Epithelial cell of alveolus of lung (primary cell): ENCODE results near the gene CSNK1A1L. TPM values are rescaled to one million over a fixed set of nuclear protein-coding genes. Genes with fewer than 3 reads are reported as not detected.

Experiments
- total RNA-seq: library from RNA; depleted of rRNA; stranded (reverse); fragments of >200 nt; gene quantifications from 2 replicates; pipeline ENCODE4 v1.2.1, GENCODE V29; 2015

Gene CSNK1A1L
- total RNA-seq = not detected in 2 replicates

DNA sequence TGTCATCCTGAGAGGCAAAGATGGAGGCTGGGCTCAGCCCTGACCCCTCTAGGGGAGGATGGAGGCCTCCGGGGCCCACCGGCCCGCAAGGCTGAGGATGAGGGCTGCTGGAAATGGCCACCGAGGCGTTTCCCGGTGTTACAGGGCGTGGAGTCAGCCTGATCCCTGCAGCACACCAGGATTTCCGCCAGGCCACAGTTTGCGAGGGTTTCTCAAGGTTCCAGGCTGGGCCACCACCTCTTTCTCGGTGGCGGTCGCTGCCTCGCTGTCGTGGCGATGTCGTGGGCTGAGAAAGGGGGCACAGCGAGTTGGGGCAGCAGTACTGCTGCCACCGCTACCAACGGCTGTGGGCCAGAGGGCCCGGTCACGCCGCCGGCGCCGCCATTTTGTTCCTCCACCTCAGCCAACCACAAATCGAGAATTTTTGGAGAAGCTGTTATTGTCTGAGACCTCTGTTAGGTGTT, at the start of gene CSNK1A1L:
CSNK1A1L (minus strand) TSS at position 414 of the 464 bp plus-strand sequence; CDS start at position 6, 408 bp downstream.

DNA sequence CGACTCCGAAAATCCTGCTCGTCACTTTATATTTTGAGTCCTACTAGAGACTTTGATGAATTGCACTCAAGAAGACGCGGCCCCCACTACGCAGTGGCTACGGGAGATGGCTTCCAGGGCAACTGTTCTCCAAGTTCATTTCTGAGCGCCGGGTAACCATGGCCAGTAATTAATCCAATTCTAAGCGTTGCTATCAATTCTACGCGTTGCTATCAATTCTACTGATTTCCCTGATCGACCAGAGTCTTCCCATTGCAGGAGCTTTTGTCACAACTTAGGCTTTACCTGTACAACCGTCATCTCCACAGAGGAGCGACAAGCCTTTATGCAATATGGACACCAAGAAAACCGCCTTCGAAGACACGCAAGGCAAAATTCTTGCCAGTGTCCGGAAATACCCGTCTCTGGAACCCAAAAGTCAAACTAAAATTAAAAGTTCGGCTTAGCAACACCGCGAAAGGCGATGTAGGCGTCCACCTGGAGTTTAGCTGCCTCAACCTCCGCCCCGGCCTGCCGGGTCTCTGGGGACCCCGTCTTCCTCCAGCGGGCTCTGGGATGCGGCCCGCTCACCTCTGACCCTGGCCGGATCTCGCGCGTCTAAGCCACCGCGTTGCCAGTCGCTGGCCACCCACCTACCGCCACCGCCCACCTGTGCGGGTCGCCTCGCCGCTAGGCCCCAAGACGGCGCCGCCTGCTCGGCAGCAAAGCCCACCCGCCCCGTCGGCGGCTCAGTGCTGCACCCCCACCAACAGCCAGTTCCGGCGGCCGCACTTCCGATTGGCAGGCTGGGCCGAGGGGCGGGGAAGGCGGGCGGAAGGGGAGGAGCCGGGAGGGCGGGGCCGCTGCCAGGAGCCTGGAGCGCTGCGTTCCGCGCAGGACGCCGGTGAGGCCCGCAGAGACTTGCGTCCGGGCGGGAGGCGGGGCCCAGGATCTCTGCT, 46.3 kb downstream of the CSNK1A1L start, which contains the start of gene SUPT20H:
SUPT20H (minus strand) TSS at position 779 of the 938 bp plus-strand sequence. CDS start 8,198 bp downstream, outside the sequence.

Other genes starting within 250 kb of the CSNK1A1L start
- gene SMAD9, start 185.4 kb downstream of the CSNK1A1L start, total RNA-seq = 3.4 and 25.6 TPM in 2 replicates
- 31.5 and 45.2 TPM in 2 replicates for gene ALG5, start 106.3 kb downstream of the CSNK1A1L start, total RNA-seq
- 29.2 and 48.4 TPM in 2 replicates for gene EXOSC8, start 104.9 kb downstream of the CSNK1A1L start, total RNA-seq
- gene SUPT20H, start 46.0 kb downstream of the CSNK1A1L start, total RNA-seq = 34.6 and 37.4 TPM in 2 replicates